HL-60/S4 (cell line): ENCODE results near the gene ZNF581.

Experiments used
- in situ Hi-C: fragments of 300-500 bp; cut with MboI; formaldehyde crosslinking; loops from 2 replicates; pipeline ENCODE4 v1.14.3; 2022; ENCODE audit warnings: low sequenced_read_pairs

Gene ZNF581

GRCh38 chr19:55678121-55678671 lies 34.7 kb downstream of the ZNF581 start:
- in situ Hi-C loops = no loop called here

GRCh38 chr19:55679343-55680257 lies 36.2 kb downstream of the ZNF581 start:
- in situ Hi-C loops = no loop called here

GRCh38 chr19:55680339-55681130 lies 37.1 kb downstream of the ZNF581 start:
- in situ Hi-C loops = no loop called here

- in situ Hi-C loops = no loop called here
Measured at GRCh38 chr19:55681131-55682092, 38.0 kb downstream of the ZNF581 start.

- in situ Hi-C loops = no loop called here
Measured at GRCh38 chr19:55683449-55684261, 40.2 kb downstream of the ZNF581 start.

GRCh38 chr19:55684946-55685681 lies 41.7 kb downstream of the ZNF581 start:
- in situ Hi-C loops = no loop called here

GRCh38 chr19:55685776-55686175 lies 42.3 kb downstream of the ZNF581 start:
- in situ Hi-C loops = no loop called here

- in situ Hi-C loops = no loop called here
Measured at GRCh38 chr19:55686311-55687050, 43.0 kb downstream of the ZNF581 start.

- in situ Hi-C loops = no loop called here
Measured at GRCh38 chr19:55687281-55688201, 44.1 kb downstream of the ZNF581 start.

- in situ Hi-C loops = no loop called here
Measured at GRCh38 chr19:55688422-55689218, 45.2 kb downstream of the ZNF581 start.

GRCh38 chr19:55689411-55690108 lies 46.1 kb downstream of the ZNF581 start:
- in situ Hi-C loops = no loop called here

- in situ Hi-C loops = no loop called here
Measured at GRCh38 chr19:55690109-55690768, 46.8 kb downstream of the ZNF581 start.

GRCh38 chr19:55690769-55691545 lies 47.5 kb downstream of the ZNF581 start:
- in situ Hi-C loops = no loop called here
